Raji (cell line): ENCODE data around the gene TOP3B.

Experiments
- POLR2A ChIP-seq: IDR thresholded peaks from 2 replicates; pipeline ENCODE4 v1.6.1; 2011; ENCODE audit warnings: low read depth, low read length, control low read depth; ENCODE audit not compliant: insufficient read depth

TOP3B gene

DNA sequence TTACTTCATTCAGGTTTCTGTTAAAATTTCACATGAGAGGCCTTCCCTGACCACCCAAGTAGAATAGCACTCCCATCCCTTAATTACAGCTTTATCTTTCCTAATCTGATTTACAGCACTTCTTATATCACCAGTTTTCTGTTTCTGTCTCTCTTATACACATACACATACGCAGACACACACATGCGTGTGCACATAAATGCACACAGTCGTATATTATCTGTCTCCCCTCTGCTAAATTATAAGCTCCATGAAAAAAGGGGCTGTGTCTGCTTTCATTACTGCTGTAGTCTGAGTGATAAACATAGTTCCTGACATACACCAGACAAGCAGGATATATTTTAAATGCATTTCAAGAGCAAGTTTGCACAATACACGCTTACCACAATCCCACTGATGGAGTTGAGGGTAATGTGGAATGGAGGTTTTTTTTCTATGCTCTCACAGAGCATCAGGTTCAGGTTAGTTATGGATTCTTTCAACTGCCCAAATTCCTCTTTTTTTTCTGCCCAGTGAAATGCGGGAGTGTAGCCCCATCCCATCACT lies 13.7 kb upstream of the TOP3B start:
- TF ChIP-seq POLR2A: no peak

DNA sequence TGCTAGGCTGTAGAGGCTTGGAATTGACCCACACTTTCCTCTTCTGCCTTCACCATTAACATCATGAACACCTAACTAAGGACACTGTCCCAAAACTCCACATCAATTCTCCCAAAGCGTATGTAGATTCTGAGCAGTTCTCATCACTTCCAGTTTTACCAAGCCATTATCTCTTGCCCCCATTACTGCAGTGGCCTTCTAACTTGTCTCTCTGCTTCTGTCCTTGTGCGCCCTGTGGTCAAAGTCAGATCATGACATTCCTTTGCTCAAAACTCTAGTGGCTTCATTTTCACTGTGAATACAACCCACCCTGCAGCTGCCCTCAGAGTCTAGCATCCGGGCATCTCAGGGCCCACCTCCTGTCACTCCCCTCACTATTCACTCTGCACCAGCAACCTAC lies 13.1 kb upstream of the TOP3B start:
- no peak for TF ChIP-seq POLR2A

DNA sequence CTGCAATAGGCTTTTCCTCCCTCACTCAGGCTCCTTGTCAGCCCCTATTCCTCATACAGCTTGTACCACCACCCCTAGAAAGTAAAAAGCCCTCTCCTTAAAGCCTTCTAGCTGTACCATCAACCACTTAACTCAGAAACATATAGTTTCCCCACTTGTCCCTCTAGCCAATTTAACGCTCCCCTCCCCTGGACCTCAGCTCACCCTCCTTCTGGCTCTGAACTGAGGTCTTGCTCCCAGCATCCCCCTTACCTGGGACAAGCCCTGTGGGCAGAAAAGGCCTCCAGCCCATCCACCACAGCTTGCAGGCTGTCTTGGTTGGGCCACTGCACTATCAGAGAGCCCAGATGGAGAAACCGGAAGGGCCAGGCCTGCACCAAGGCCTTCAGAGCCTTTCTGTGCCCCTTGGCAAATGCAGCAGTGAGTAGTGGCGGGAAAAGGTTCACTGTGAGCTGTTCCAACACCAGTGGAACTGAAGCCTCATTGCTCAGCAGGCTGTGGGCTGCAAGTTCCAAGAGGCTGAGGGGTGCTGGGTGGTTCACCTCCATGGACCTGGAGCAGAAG lies 12.4 kb upstream of the TOP3B start:
- TF ChIP-seq POLR2A: no peak

DNA sequence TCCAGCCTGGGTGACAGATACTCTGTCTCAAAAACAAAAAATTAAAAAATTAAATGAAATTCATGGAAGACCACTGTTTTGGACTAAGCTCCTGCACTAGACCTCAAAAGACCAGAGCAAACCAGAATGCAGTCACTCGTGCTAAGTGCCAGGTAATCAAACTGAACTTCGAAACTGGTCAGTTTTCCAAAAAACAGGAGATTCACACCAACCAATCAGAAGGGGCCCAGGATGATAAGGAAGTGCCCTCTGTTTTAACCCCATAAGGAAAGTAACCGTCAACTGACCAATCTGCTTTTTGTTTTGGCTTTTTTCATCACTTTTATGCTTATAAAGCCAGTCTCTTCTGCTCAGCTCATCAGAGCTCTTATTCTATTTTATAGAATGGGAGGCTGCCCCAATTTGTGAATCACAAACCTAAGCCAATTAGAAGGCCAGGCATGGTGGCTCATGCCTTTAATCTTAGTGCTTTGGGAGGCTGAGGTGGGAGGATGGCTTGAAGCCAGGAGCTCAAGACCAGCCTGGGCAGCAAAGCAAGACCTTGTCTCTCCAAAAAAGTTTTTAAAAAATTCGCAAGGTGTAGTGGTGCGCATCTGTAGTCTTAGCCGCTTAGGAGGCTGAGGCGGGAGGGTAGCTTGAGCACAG lies 10.1 kb upstream of the TOP3B start:
- TF ChIP-seq POLR2A: no peak

DNA sequence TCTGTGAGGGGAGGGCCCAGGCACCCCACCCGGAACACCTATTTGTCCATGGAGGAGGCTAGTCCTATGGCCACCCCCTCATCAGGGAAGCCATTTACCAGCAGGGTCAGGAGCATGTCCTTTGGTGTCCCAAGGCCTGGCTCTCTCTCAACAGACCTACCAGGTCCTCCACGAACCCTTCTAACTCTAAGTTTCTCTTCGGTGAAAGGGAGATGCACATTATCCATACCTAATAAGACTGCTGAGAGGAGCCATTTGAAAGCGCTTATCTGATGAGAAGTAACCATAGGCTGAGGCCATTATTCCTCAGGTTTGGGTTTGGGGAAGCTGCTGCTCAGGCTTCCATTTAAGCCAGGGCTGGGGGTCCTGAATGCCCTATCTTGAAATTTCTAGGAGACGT lies 9.2 kb upstream of the TOP3B start:
- TF ChIP-seq POLR2A: no peak

DNA sequence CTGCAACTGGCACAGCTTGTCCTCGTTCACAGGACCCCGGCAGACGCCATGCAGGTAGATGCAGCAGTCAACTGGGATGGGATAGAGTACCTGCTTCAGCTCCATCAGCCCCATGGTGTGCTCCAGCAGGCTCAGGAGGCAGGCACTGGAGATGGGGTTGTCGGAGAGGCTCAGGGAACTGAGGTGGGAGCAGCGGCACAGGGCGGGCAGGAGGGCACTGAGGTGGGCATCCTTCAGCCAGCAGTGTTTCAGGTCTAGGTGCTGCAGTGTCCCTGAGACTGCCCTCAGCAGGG lies 8.7 kb upstream of the TOP3B start:
- TF ChIP-seq POLR2A: no peak

DNA sequence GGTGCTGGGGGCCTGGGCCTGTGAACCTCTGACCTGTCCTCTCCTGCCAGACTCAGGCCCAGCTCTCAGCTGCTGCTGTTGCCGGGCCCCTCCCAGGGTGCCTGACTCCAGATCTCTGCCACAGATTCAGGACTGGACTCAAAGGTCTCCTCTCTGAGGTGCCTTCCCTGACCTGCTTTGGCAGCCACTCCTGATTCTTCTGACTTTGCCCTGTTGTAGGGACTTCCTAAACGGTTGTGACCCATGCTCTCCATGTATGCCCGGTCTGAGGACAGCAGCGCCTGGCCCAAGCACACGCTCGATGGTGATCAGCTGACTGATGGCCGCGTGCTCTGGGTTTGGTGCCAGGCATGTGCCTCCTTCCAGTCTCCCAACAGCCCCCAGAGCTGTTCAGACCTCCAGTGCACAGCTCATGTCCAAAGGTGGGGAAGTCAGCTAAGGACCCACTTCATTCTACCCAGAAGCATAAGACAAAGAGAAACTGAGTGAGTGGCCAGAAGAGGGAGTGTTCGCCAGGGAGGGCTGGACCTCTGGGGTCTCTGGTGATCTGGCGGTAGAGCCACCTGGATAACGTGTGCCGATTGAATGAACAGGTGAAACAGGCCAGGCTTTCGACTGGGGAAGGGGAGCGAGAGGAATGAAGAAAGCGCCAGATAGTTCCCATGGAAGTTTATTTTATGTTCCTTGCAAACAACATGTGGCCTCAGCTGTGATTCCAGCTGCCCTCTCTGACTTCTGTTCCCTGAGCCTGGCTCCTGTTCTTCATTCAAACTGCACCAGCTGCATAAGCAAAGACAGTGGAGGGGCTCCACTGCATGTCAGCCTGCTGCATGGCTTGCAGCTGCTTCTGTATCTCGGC lies 8.1 kb upstream of the TOP3B start:
- no peak for TF ChIP-seq POLR2A

DNA sequence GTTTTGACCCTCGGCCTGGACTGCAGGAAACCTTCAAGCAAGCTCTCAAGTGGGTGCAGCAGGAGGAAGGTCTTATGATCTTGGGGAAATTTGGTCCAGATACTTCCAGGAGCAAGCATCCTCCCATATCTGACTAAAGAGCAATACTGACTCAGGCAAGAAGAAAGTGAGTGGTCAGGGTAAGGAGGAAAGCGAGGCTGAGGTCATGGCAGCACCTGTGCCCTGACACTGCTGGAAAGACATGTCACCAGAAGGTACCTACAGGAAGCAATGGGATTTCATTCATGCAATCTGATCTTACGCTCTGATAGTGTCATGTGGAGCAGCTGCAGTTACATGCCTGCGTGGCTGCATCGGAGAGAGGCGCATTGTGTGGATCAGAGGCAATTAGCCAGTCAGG lies 6.5 kb upstream of the TOP3B start:
- TF ChIP-seq POLR2A: no peak

DNA sequence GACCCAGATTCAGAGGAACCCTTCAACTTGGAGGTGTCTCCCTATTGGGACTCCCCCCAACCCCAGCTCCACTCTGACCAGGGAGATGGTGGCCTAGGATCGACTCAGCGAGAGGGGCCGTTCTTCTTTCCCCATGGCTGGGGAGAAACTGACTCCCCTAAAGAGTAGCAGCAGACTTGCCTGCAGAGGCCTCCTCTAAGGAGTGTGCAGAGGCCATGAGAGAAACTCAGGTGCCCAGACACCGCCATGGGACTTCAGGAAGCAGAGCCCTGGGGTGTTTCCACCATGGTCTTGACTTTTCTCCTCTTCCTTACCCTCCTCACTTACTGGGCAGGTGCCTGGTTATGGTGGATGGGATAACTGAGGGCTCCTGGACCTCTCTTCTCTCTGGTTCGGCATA lies 2.6 kb upstream of the TOP3B start:
- TF ChIP-seq POLR2A: no peak

DNA sequence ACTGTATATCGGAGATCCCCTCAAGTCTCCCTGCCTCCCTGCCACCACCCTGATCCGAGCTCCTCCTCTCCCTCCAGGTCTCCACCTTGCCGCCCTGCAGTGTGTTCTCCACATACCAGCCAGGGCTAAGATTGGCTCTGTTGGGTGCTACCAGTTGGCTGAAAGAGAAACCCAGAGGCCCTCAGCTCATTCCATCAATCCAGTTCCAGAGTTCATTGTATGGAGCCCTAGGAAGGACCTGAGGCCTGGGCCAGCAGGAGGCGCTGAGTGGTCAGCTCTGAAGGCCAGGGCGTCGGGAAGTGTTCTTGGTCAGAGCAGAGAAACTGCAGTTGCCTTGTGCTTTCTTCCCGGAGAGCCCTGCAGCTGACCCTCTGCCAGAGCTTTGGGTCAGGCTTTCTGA lies 2.2 kb upstream of the TOP3B start:
- no peak for TF ChIP-seq POLR2A

DNA sequence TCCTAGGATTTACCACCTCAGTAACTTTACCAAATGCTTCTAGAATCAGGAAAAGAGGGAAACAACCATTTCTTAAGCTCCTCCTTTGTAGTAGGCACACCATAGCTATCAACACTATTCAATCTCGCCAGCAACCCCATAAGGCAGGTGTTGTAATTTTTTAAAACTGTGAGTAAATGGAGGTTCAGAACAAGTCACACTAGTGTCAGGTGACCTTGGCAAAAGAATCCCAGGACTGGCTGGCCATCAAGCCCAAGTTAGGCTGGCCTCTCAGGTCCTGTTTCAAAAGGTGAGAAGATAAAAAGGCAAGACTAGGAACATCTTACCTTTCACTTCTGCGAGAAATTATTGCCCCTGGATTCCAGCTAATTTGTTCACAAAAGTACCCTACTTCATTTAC lies 713 bp downstream of the TOP3B start:
- no peak for TF ChIP-seq POLR2A

DNA sequence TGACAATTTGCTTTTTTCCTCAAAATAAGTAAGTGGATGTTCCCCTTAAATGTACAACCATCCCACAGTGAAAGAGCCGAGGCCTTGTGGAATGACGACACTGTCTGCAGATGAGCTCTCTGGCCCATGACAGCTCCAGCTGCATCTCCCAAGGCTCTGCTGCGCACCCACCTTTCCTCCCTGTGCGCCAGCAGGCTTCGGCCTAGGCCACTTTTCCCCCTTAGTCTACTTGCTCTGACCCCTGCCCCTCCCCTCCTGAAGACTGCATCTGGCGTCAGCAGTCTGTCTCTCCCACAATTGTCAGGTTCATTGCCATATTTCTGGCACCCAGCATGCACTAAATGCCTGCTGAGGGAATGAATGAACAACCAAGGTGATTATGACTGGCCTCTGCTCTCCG lies 2.0 kb downstream of the TOP3B start:
- TF ChIP-seq POLR2A: no peak

DNA sequence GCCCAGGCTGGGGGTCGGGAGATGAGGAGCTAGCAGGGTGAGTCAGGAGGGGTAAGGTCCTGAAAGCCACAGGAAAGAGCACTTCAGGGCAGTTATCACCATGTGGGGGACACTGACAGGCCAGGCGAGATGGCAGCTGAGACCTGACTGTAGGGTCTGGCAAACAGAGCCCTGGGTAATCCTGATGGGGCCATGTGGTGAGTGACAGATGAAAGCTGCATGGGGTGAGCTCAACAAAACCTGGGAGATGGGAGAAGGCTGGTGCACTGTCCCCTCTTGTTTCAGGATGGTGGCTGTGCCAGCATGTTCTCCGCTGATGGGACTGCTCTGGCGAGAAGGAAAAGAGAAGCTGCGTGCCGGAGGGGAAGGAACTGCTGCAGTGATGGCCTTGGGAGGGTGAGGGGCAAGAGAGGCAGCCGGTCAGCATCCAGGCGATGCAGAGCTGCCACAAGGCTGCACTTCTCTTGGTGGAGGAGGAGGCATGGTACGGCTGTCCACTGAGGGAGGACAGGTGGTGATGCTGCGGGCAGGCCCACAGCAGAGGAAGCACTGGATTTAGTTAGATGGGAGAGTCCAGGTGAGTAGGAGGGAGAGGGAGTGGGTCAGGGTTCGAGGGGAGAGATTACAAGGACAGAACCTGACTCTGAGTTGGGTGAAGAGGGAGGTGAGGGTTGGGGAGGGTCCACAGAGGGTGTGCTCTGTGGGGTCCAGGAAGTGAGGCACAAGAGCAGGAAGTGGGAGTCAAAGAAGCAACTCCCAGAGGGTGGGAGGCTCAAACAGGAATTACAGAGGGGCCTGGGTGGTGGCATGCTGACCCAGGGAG lies 3.8 kb downstream of the TOP3B start:
- TF ChIP-seq POLR2A: no peak

DNA sequence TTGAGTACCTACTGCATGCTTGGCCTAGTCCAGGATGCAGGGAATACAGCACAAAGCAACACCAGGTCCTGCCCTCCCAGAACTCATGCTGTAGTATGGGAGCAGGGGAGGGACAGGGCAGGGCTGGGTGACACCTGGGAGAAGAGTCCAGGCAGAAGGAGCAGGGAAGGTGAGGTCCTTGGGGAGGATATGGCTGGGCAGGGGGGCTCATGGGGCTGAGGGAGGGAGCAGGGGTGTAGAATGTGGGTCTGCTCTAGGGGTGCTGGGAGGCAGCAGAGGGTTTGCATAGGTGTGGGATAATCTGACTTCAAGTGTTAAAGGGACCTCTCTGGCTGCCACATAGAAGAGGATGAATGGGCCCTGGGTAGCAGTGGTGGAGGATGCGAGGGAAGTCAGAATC lies 4.8 kb downstream of the TOP3B start:
- TF ChIP-seq POLR2A: no peak

DNA sequence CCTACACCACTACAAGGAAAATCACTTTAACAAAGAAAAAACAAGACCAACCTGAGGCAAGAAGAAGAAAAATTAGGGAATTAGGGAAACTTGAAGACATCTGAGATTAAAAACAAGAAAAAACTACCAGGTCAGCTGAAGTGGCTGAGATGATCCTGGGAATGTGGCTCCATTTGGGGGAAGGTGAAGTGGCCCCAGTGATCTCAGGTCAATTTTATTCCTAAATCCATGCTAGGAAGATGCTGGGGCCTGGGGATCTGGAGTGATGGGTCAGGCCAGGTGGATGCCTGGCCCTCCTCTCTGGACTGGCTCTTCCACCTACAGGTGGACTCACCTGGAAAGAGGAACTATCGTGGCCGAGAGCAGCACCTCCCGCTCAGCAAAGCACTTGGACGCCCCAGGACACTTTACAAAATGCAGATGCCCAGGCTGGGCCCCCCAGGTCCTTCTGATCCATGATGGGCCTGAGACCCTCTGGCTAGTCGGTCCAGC lies 6.7 kb downstream of the TOP3B start:
- no peak for TF ChIP-seq POLR2A
